ENCODE measurements around the gene HOXB1. TPM values are rescaled to one million over a fixed set of nuclear protein-coding genes. Genes with fewer than 3 reads are reported as not detected.

Gene HOXB1
- total and polyA plus RNA-seq, 2 experiments from 2014 or later = not detected

DNA sequence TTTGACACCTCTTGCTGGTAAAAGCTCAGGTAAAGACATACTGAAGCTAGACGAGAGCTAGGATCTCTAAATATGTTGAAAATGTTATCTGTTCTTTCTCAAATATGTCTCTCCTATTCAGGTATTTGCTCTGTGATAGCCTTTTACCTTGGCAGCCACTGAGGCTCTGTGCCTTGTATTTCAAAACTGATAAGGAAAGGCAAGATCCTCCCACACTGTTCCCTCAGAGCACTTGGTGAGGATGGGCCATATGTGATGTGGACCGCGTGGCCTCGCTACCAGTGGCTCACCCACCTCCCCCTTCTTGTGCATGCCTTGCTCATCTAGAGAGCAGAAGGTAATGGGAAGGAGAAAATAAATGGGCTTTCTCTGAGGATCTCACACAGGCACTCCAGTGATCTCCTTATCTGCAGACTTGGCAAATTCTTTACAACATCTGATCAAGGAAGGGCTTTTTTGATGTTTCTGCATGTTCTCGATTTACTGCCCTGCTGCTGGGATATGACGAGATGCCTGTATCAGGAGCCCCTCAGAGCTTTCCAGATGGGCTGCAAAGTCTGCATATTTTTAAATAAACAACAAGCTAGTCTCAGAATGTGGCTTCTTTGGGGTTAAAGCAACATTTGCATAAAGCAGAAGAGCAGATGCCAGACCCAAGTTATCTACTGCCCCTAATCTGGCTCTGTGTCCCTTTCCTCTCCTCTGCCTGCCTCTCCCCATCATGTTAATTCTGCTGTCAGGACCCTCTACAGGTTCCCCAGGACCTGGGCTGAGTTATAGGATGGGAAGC, 16.9 kb downstream of the HOXB1 start:
- H3K36me3 Mint-ChIP-seq (ENCODE audit: low read depth) = no peaks in the 10 kb centered on the region
- ATAC-seq = no peak
- H3K9me3 Mint-ChIP-seq = no peaks in the 10 kb centered on the region
- H3K27me3 Mint-ChIP-seq (ENCODE audit: insufficient read depth, low read depth, poor library complexity) = peaks cover 23% of the 10 kb centered on the region
- H3K4me3 Mint-ChIP-seq = no peak overlapping the region
- Histone ChIP-seq H3K9me2 (ENCODE audit: insufficient read depth) (no peaks in the 10 kb centered on the region), H3F3A (replicated peaks; ENCODE audit: low read depth) (0 out of 2 replicates have a peak, but pooled peaks cover 4% of the 10 kb centered on the region), H3K4me3 (no peak overlapping the region), H3K4me1 (ENCODE audit: insufficient read depth) (peaks cover 33% of the 10 kb centered on the region), H3K27me3 (ENCODE audit: insufficient read depth) (peaks cover 32% of the 10 kb centered on the region), H4K20me1 (replicated peaks; ENCODE audit: insufficient read depth) (no peaks in the 10 kb centered on the region), H3K36me3 (ENCODE audit: insufficient read depth) (no peaks in the 10 kb centered on the region), H3K27ac (ENCODE audit: low read depth) (no peak overlapping the region), H3K79me2 (replicated peaks; ENCODE audit: insufficient read depth) (no peaks in the 10 kb centered on the region), H2AFZ (0 out of 2 replicates have a peak overlapping the region, but pooled peaks have one; percentile 6), H3K4me2 (peak overlapping the region; percentile 36; the same call in 1 of the 2 replicates)
- no peak overlapping the region for H3K27ac Mint-ChIP-seq
- TF ChIP-seq, protein P1, sequence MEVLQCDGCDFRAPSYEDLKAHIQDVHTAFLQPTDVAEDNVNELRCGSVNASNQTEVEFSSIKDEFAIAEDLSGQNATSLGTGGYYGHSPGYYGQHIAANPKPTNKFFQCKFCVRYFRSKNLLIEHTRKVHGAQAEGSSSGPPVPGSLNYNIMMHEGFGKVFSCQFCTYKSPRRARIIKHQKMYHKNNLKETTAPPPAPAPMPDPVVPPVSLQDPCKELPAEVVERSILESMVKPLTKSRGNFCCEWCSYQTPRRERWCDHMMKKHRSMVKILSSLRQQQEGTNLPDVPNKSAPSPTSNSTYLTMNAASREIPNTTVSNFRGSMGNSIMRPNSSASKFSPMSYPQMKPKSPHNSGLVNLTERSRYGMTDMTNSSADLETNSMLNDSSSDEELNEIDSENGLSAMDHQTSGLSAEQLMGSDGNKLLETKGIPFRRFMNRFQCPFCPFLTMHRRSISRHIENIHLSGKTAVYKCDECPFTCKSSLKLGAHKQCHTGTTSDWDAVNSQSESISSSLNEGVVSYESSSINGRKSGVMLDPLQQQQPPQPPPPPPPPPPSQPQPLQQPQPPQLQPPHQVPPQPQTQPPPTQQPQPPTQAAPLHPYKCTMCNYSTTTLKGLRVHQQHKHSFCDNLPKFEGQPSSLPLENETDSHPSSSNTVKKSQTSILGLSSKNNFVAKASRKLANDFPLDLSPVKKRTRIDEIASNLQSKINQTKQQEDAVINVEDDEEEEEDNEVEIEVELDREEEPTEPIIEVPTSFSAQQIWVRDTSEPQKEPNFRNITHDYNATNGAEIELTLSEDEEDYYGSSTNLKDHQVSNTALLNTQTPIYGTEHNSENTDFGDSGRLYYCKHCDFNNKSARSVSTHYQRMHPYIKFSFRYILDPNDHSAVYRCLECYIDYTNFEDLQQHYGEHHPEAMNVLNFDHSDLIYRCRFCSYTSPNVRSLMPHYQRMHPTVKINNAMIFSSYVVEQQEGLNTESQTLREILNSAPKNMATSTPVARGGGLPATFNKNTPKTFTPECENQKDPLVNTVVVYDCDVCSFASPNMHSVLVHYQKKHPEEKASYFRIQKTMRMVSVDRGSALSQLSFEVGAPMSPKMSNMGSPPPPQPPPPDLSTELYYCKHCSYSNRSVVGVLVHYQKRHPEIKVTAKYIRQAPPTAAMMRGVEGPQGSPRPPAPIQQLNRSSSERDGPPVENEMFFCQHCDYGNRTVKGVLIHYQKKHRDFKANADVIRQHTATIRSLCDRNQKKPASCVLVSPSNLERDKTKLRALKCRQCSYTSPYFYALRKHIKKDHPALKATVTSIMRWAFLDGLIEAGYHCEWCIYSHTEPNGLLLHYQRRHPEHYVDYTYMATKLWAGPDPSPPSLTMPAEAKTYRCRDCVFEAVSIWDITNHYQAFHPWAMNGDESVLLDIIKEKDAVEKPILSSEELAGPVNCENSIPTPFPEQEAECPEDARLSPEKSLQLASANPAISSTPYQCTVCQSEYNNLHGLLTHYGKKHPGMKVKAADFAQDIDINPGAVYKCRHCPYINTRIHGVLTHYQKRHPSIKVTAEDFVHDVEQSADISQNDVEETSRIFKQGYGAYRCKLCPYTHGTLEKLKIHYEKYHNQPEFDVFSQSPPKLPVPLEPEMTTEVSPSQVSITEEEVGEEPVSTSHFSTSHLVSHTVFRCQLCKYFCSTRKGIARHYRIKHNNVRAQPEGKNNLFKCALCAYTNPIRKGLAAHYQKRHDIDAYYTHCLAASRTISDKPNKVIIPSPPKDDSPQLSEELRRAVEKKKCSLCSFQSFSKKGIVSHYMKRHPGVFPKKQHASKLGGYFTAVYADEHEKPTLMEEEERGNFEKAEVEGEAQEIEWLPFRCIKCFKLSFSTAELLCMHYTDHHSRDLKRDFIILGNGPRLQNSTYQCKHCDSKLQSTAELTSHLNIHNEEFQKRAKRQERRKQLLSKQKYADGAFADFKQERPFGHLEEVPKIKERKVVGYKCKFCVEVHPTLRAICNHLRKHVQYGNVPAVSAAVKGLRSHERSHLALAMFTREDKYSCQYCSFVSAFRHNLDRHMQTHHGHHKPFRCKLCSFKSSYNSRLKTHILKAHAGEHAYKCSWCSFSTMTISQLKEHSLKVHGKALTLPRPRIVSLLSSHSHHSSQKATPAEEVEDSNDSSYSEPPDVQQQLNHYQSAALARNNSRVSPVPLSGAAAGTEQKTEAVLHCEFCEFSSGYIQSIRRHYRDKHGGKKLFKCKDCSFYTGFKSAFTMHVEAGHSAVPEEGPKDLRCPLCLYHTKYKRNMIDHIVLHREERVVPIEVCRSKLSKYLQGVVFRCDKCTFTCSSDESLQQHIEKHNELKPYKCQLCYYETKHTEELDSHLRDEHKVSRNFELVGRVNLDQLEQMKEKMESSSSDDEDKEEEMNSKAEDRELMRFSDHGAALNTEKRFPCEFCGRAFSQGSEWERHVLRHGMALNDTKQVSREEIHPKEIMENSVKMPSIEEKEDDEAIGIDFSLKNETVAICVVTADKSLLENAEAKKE (CRISPR knock-in tag; IDR thresholded peaks at IDR 0.05) = no peak
- TF ChIP-seq POLR2AphosphoS5 (IDR thresholded peaks at IDR 0.05; ENCODE audit: low read depth) (no peak), CREB1 (CRISPR knock-in tag; IDR thresholded peaks at IDR 0.05; ENCODE audit: low read depth) (no peak), JUNB (IDR thresholded peaks at IDR 0.05; ENCODE audit: unreplicated experiment) (no peak), ZNF114 (CRISPR knock-in tag; IDR thresholded peaks at IDR 0.05) (no peak), ZNF331 (CRISPR knock-in tag; IDR thresholded peaks at IDR 0.05; ENCODE audit: low read depth) (no peak), EZH2 (IDR thresholded peaks at IDR 0.05; ENCODE audit: low read depth, unreplicated experiment) (no peak), NANOG (IDR thresholded peaks at IDR 0.05; ENCODE audit: borderline replicate concordance) (no peak), EZH2phosphoT487 (IDR thresholded peaks at IDR 0.05; ENCODE audit: unreplicated experiment) (no peak), STAT1 (IDR thresholded peaks at IDR 0.05; ENCODE audit: unreplicated experiment) (no peak)
- TF ChIP-seq, protein P2, sequence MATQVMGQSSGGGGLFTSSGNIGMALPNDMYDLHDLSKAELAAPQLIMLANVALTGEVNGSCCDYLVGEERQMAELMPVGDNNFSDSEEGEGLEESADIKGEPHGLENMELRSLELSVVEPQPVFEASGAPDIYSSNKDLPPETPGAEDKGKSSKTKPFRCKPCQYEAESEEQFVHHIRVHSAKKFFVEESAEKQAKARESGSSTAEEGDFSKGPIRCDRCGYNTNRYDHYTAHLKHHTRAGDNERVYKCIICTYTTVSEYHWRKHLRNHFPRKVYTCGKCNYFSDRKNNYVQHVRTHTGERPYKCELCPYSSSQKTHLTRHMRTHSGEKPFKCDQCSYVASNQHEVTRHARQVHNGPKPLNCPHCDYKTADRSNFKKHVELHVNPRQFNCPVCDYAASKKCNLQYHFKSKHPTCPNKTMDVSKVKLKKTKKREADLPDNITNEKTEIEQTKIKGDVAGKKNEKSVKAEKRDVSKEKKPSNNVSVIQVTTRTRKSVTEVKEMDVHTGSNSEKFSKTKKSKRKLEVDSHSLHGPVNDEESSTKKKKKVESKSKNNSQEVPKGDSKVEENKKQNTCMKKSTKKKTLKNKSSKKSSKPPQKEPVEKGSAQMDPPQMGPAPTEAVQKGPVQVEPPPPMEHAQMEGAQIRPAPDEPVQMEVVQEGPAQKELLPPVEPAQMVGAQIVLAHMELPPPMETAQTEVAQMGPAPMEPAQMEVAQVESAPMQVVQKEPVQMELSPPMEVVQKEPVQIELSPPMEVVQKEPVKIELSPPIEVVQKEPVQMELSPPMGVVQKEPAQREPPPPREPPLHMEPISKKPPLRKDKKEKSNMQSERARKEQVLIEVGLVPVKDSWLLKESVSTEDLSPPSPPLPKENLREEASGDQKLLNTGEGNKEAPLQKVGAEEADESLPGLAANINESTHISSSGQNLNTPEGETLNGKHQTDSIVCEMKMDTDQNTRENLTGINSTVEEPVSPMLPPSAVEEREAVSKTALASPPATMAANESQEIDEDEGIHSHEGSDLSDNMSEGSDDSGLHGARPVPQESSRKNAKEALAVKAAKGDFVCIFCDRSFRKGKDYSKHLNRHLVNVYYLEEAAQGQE (IDR thresholded peaks at IDR 0.05; ENCODE audit: unreplicated experiment) = no peak
- TF ChIP-seq, protein P3, sequence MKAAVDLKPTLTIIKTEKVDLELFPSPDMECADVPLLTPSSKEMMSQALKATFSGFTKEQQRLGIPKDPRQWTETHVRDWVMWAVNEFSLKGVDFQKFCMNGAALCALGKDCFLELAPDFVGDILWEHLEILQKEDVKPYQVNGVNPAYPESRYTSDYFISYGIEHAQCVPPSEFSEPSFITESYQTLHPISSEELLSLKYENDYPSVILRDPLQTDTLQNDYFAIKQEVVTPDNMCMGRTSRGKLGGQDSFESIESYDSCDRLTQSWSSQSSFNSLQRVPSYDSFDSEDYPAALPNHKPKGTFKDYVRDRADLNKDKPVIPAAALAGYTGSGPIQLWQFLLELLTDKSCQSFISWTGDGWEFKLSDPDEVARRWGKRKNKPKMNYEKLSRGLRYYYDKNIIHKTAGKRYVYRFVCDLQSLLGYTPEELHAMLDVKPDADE (IDR thresholded peaks at IDR 0.05) = no peak
- TF ChIP-seq, protein P4, sequence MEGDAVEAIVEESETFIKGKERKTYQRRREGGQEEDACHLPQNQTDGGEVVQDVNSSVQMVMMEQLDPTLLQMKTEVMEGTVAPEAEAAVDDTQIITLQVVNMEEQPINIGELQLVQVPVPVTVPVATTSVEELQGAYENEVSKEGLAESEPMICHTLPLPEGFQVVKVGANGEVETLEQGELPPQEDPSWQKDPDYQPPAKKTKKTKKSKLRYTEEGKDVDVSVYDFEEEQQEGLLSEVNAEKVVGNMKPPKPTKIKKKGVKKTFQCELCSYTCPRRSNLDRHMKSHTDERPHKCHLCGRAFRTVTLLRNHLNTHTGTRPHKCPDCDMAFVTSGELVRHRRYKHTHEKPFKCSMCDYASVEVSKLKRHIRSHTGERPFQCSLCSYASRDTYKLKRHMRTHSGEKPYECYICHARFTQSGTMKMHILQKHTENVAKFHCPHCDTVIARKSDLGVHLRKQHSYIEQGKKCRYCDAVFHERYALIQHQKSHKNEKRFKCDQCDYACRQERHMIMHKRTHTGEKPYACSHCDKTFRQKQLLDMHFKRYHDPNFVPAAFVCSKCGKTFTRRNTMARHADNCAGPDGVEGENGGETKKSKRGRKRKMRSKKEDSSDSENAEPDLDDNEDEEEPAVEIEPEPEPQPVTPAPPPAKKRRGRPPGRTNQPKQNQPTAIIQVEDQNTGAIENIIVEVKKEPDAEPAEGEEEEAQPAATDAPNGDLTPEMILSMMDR (conservative IDR thresholded peaks at IDR 0.05; ENCODE audit: low read depth in 2 of 2) = no peak
- DNase-seq (ENCODE audit: low spot score) = no peak
- peaks cover 31% of the 10 kb centered on the region for H3K4me1 Mint-ChIP-seq

Measured in GM23338 (cell line).